Measurements from ENCODE around the gene STK38L.

STK38L gene

DNA sequence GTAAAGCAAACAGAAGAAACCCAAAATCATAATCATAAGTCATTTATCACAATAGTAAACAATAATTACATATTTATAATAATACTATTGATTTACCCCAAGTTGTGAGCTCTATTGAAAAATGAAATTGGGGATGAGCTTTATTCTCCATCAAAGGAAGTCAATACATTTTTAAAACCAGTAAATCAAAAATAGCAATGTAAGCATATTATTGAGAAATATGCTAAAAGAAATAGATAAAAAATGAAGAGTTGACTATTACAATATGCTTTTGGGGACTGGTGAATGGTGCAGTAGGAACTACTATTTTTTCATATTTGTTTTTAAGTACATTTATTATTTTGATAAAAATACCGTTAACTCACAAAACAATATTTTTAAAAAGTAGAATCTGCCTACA lies 31.2 kb upstream of the STK38L start:
- WGBS (ENCODE audit: extremely low coverage, insufficient coverage, low lambda C conversion rate) = no CpG with 5 or more reads among the region's 1 CpG

DNA sequence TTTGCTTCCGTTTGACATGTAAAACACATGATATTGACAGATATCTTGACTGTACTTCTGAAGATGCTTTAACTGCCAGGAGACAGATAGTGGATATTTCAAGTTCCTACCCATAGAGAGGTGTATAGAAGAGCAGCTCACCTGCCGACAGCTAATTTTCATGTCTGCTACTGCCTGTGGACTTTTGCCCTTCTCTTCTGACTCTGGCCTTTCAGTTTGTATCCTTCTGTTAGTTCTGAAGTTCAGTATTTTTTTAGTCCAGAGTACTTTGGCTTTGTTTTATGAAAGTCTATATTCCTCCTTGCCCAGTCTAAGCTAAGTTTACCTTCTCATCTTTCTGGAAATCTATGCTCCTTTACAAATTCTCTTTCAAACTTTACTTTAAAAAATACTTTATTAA lies 30.8 kb upstream of the STK38L start:
- Histone ChIP-seq H3K4me2 (ENCODE audit: low read length) (no peak overlapping the region), H3K27ac (ENCODE audit: low read depth, low read length) (no peak overlapping the region)
- no CpG with 5 or more reads among the region's 2 CpGs for WGBS (ENCODE audit: extremely low coverage, insufficient coverage, low lambda C conversion rate)

More for the DNA sequence above, 31.2 kb upstream of the STK38L start:
- no peak for DNase-seq
- Histone ChIP-seq H4K5ac (ENCODE audit: low read length) (no peak overlapping the region), H3K79me1 (ENCODE audit: low read length) (no peaks in the 10 kb centered on the region), H3K4me3 (ENCODE audit: low read length) (no peak overlapping the region), H2BK120ac (ENCODE audit: low read depth, low read length) (no peak overlapping the region), H2BK5ac (ENCODE audit: low read length) (no peak overlapping the region), H4K8ac (ENCODE audit: low read depth, low read length) (no peak overlapping the region), H3K18ac (ENCODE audit: low read length) (no peak overlapping the region), H3K27ac (ENCODE audit: low read depth, low read length) (no peak overlapping the region), H3K4me1 (ENCODE audit: control insufficient read depth, low read depth, low read length) (no peaks in the 10 kb centered on the region), H2BK15ac (replicated peaks; ENCODE audit: low read depth) (no peak overlapping the region), H3K56ac (ENCODE audit: low read length) (no peak overlapping the region), H3K4ac (ENCODE audit: low read depth, low read length) (no peak overlapping the region), H3K79me2 (ENCODE audit: control insufficient read depth, insufficient read depth, low read length) (no peaks in the 10 kb centered on the region), H3K36me3 (ENCODE audit: control insufficient read depth, insufficient read depth, low read length) (no peaks in the 10 kb centered on the region), H2AK5ac (ENCODE audit: low read length) (no peak overlapping the region), H3K23ac (ENCODE audit: low read length) (no peak overlapping the region), H3K27me3 (ENCODE audit: insufficient read depth, low read length, poor library complexity) (no peaks in the 10 kb centered on the region), H3K9ac (ENCODE audit: low read length) (no peak overlapping the region), H3K4me2 (ENCODE audit: low read length) (no peak overlapping the region)

DNA sequence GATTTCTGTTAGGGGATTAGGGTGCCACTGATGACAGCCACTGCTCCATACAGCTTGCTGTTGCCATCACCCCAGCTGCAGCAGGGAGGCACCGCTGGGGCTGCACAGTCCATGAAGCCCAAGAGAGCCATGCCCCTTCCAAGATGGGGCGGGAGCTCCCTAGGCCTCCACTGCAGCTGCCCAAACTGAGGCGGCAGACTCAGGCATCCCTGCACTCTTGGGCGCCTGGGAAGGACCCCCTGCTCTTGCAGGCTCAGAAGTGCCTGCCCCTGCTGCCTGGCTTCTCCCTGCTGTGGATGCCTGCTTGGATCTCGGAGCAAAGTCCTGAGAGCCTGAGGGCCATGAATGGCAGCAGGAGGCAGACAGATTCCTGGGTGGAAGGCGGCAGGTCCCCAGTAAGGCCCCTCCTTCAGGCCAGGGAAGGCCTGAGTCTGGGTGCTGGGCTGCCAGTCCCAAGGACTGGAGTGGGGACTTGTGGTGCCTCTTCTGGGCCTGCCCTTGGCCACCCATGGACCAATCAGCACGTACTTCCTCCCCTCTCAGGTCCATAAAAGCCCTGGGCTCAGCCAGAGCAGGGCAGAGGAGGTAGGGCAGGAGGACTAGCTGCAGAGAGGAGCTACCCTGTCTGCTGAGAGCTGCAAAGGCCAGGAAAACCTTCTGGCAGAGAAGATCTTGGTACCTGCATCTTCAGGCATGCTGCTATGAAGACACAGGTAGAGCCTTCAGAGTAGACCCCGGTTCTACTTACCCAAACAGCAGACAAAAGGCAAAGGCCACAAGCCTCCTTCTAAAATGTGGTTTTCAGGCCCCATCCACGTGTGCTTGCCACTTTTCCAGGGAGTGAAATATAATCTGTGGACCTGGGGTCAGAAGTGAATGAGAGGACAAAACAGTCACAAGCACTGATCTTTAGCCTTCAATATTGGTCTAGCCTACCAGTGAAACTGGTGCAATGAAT lies 30.0 kb upstream of the STK38L start:
- Histone ChIP-seq H3K4me1 (ENCODE audit: control insufficient read depth, low read depth, low read length) (no peaks in the 10 kb centered on the region), H3K18ac (ENCODE audit: low read length) (no peak overlapping the region), H3K4me3 (ENCODE audit: low read length) (no peak overlapping the region), H2AK5ac (ENCODE audit: low read length) (no peak overlapping the region), H2BK120ac (ENCODE audit: low read depth, low read length) (no peak overlapping the region), H3K4ac (ENCODE audit: low read depth, low read length) (no peak overlapping the region), H2BK5ac (ENCODE audit: low read length) (no peak overlapping the region), H3K79me1 (ENCODE audit: low read length) (no peaks in the 10 kb centered on the region), H3K4me2 (ENCODE audit: low read length) (no peak overlapping the region), H3K79me2 (ENCODE audit: control insufficient read depth, insufficient read depth, low read length) (no peaks in the 10 kb centered on the region), H3K23ac (ENCODE audit: low read length) (no peak overlapping the region), H3K27ac (ENCODE audit: low read depth, low read length) (no peak overlapping the region), H3K9ac (ENCODE audit: low read length) (no peak overlapping the region), H4K5ac (ENCODE audit: low read length) (no peak overlapping the region), H3K27me3 (ENCODE audit: insufficient read depth, low read length, poor library complexity) (no peaks in the 10 kb centered on the region), H2BK15ac (replicated peaks; ENCODE audit: low read depth) (no peak overlapping the region), H3K56ac (ENCODE audit: low read length) (no peak overlapping the region), H3K36me3 (ENCODE audit: control insufficient read depth, insufficient read depth, low read length) (no peaks in the 10 kb centered on the region), H4K8ac (ENCODE audit: low read depth, low read length) (no peak overlapping the region)
- WGBS (ENCODE audit: extremely low coverage, insufficient coverage, low lambda C conversion rate) = no CpG with 5 or more reads among the region's 9 CpGs
- no peak for DNase-seq

More for the DNA sequence above, 30.8 kb upstream of the STK38L start:
- Histone ChIP-seq H3K4me3 (ENCODE audit: low read length) (no peak overlapping the region), H3K9ac (ENCODE audit: low read length) (no peak overlapping the region), H3K4ac (ENCODE audit: low read depth, low read length) (no peak overlapping the region), H2AK5ac (ENCODE audit: low read length) (no peak overlapping the region), H3K4me1 (ENCODE audit: control insufficient read depth, low read depth, low read length) (no peaks in the 10 kb centered on the region), H3K36me3 (ENCODE audit: control insufficient read depth, insufficient read depth, low read length) (no peaks in the 10 kb centered on the region), H3K18ac (ENCODE audit: low read length) (no peak overlapping the region), H4K5ac (ENCODE audit: low read length) (no peak overlapping the region), H3K79me2 (ENCODE audit: control insufficient read depth, insufficient read depth, low read length) (no peaks in the 10 kb centered on the region), H3K79me1 (ENCODE audit: low read length) (no peaks in the 10 kb centered on the region), H2BK120ac (ENCODE audit: low read depth, low read length) (no peak overlapping the region), H2BK5ac (ENCODE audit: low read length) (no peak overlapping the region), H3K27me3 (ENCODE audit: insufficient read depth, low read length, poor library complexity) (no peaks in the 10 kb centered on the region), H4K8ac (ENCODE audit: low read depth, low read length) (no peak overlapping the region), H3K56ac (ENCODE audit: low read length) (no peak overlapping the region), H2BK15ac (replicated peaks; ENCODE audit: low read depth) (no peak overlapping the region), H3K23ac (ENCODE audit: low read length) (no peak overlapping the region)
- DNase-seq = no peak

DNA sequence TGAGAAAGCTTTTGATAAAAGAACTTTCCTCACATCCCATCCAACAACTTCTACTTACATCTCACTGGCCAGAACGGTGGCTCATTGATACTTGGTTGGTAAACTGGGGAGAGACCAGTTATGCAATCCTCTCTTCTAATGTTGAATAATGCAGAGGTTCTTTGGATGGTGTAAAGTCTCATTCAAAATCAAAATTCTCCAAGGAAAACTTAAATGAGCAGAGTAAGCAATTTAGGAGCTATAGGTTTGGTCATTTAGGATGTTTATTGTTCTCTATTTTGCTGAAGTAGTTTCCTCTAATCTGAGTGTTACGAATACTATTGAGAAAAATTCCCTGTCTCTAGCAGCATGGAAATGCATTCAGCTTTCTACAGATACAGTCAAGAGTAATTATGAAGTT lies 26.5 kb upstream of the STK38L start:
- Histone ChIP-seq H3K9ac (ENCODE audit: low read length) (no peak overlapping the region), H3K27me3 (ENCODE audit: insufficient read depth, low read length, poor library complexity) (no peaks in the 10 kb centered on the region), H3K4ac (ENCODE audit: low read depth, low read length) (no peak overlapping the region), H3K79me2 (ENCODE audit: control insufficient read depth, insufficient read depth, low read length) (no peaks in the 10 kb centered on the region), H3K18ac (ENCODE audit: low read length) (no peak overlapping the region), H3K27ac (ENCODE audit: low read depth, low read length) (no peak overlapping the region), H4K5ac (ENCODE audit: low read length) (no peak overlapping the region), H3K4me1 (ENCODE audit: control insufficient read depth, low read depth, low read length) (no peaks in the 10 kb centered on the region), H3K56ac (ENCODE audit: low read length) (no peak overlapping the region), H3K79me1 (ENCODE audit: low read length) (no peaks in the 10 kb centered on the region), H2BK15ac (replicated peaks; ENCODE audit: low read depth) (no peak overlapping the region), H3K4me3 (ENCODE audit: low read length) (no peak overlapping the region), H2BK120ac (ENCODE audit: low read depth, low read length) (no peak overlapping the region), H3K36me3 (ENCODE audit: control insufficient read depth, insufficient read depth, low read length) (no peaks in the 10 kb centered on the region), H2AK5ac (ENCODE audit: low read length) (no peak overlapping the region), H4K8ac (ENCODE audit: low read depth, low read length) (no peak overlapping the region), H3K23ac (ENCODE audit: low read length) (no peak overlapping the region), H3K4me2 (ENCODE audit: low read length) (no peak overlapping the region), H2BK5ac (ENCODE audit: low read length) (no peak overlapping the region)
- no peak for DNase-seq
- WGBS (ENCODE audit: extremely low coverage, insufficient coverage, low lambda C conversion rate) = no CpG with 5 or more reads among the region's 2 CpGs

DNA sequence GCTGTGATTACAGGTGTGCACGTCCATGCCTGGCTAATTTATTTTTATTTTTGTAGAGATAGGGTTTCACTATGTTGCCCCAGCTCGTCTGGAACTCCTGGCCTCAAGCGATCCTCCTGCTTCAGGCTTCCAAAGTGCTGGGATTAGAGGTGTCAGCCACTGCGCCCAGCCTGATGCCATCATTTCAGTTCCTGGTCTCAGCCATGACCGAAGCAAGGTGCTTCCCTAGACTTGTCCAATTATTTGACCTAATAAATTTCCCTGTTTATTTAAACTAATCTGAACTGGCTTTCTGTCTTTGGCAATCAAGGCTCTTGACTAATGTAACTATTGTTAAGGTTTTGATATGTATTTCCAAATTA lies 24.4 kb upstream of the STK38L start:
- no peak overlapping the region for H2AK5ac ChIP-seq (ENCODE audit: low read length)
- no peak overlapping the region for H3K4me2 ChIP-seq (ENCODE audit: low read length)
- no peak overlapping the region for H4K8ac ChIP-seq (ENCODE audit: low read depth, low read length)
- H2BK120ac ChIP-seq (ENCODE audit: low read depth, low read length) = no peak overlapping the region
- no peaks in the 10 kb centered on the region for H3K79me1 ChIP-seq (ENCODE audit: low read length)
- H3K36me3 ChIP-seq (ENCODE audit: control insufficient read depth, insufficient read depth, low read length) = no peaks in the 10 kb centered on the region
- H3K18ac ChIP-seq (ENCODE audit: low read length) = no peak overlapping the region
- H3K27ac ChIP-seq (ENCODE audit: low read depth, low read length) = no peak overlapping the region
- H3K79me2 ChIP-seq (ENCODE audit: control insufficient read depth, insufficient read depth, low read length) = no peaks in the 10 kb centered on the region
- H3K4ac ChIP-seq (ENCODE audit: low read depth, low read length) = no peak overlapping the region
- WGBS (ENCODE audit: extremely low coverage, insufficient coverage, low lambda C conversion rate) = no CpG with 5 or more reads among the region's 5 CpGs
- no peak overlapping the region for H3K23ac ChIP-seq (ENCODE audit: low read length)
- H3K56ac ChIP-seq (ENCODE audit: low read length) = no peak overlapping the region
- no peaks in the 10 kb centered on the region for H3K27me3 ChIP-seq (ENCODE audit: insufficient read depth, low read length, poor library complexity)
- H3K4me1 ChIP-seq (ENCODE audit: control insufficient read depth, low read depth, low read length) = no peaks in the 10 kb centered on the region
- no peak overlapping the region for H3K9ac ChIP-seq (ENCODE audit: low read length)
- no peak overlapping the region for H4K5ac ChIP-seq (ENCODE audit: low read length)
- H3K4me3 ChIP-seq (ENCODE audit: low read length) = no peak overlapping the region
- no peak overlapping the region for H2BK5ac ChIP-seq (ENCODE audit: low read length)
- no peak overlapping the region for H2BK15ac ChIP-seq (replicated peaks; ENCODE audit: low read depth)
- no peak for DNase-seq
